NCI-H146 (cell line): ENCODE measurements around the gene VPS37C.
A peak's percentile ranks its signal among the peaks of the same experiment; 100 is the strongest.

ENCODE experiments used
- DNase-seq: peaks from one replicate; lab custom pipeline; 2025; lab: John Stamatoyannopoulos, UW

The VPS37C gene

GRCh38 chr11:61154528-61154927 lies 6.7 kb downstream of the VPS37C start:
- no peak for DNase-seq

GRCh38 chr11:61153593-61154095 lies 7.6 kb downstream of the VPS37C start:
- no peak for DNase-seq

- DNase-seq: no peak
Measured at GRCh38 chr11:61152816-61153592, 8.2 kb downstream of the VPS37C start.

- no peak for DNase-seq
Measured at GRCh38 chr11:61151545-61152252, 9.5 kb downstream of the VPS37C start.

- DNase-seq: no peak
Measured at GRCh38 chr11:61150706-61151544, 10.3 kb downstream of the VPS37C start.

- DNase-seq: no peak
Measured at GRCh38 chr11:61149624-61150615, 11.3 kb downstream of the VPS37C start.

GRCh38 chr11:61147791-61148620 lies 13.2 kb downstream of the VPS37C start:
- peak; percentile 85 for DNase-seq

GRCh38 chr11:61147271-61147670 lies 14.0 kb downstream of the VPS37C start:
- DNase-seq: no peak

- DNase-seq: no peak
Measured at GRCh38 chr11:61146416-61146815, 14.8 kb downstream of the VPS37C start.

GRCh38 chr11:61145228-61146005 lies 15.8 kb downstream of the VPS37C start:
- DNase-seq: no peak

- DNase-seq: no peak
Measured at GRCh38 chr11:61144511-61145179, 16.6 kb downstream of the VPS37C start.

GRCh38 chr11:61142424-61142823 lies 18.8 kb downstream of the VPS37C start:
- no peak for DNase-seq

- peak; percentile 98 for DNase-seq
Measured at GRCh38 chr11:61141601-61142028, 19.6 kb downstream of the VPS37C start.

- DNase-seq: no peak
Measured at GRCh38 chr11:61140416-61140815, 20.8 kb downstream of the VPS37C start.

- no peak for DNase-seq
Measured at GRCh38 chr11:61139387-61139786, 21.8 kb downstream of the VPS37C start.

GRCh38 chr11:61138935-61139334 lies 22.3 kb downstream of the VPS37C start:
- DNase-seq: no peak

GRCh38 chr11:61134801-61135257 lies 26.4 kb downstream of the VPS37C start:
- no peak for DNase-seq

GRCh38 chr11:61133956-61134662 lies 27.1 kb downstream of the VPS37C start:
- DNase-seq: no peak
